ENCODE data around the gene NISCH. TPM values are rescaled to one million over a fixed set of nuclear protein-coding genes. Genes with fewer than 3 reads are reported as not detected.

NISCH gene
- total and polyA plus RNA-seq, 2 donors (not counting 3 experiments of a cell fraction or from before 2014, with no cell fraction given), result 156 to 178 TPM

DNA sequence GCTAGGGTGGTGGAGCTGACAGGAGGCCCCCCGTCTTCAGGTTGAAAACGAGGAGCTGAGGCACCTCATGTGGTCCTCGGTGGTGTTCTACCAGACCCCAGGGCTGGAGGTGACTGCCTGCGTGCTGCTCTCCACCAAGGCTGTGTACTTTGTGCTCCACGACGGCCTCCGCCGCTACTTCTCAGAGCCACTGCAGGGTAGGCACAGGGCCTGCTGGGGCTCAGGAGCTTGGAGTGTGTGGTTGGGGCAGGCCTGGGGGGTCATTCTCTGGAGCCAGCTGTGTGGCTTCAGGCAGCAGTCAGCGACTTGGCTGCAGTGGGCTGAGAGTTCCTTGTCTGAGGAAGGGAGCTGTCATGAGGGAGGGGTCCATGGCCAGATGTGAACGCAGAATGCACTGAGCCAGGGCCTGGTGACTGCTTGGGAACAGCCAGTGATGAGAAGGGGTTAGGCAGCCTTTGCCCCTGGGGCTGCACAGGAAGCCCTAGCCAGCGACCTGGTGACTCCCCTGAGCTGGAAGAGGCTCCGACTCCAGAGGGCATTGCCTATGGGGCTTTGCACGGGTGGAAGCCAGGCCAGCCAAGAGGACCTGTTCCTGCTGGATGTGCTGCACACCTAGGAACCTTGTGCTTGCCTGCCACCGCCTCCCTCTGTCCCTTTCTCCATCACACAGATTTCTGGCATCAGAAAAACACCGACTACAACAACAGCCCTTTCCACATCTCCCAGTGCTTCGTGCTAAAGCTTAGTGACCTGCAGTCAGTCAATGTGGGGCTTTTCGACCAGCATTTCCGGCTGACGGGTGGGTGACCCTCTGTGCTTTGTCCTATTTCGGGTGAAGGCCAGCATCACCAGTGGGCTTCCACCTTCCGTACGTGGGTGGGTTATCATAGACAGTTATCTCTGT, 34.9 kb downstream of the NISCH start:
- Histone ChIP-seq H3K27ac (ENCODE audit: insufficient read depth, low read depth, low read length) (peak overlapping the region; percentile 60), H3K4me1 (ENCODE audit: control insufficient read depth, extremely low read depth, insufficient read depth, low read length) (peaks cover 58% of the 10 kb centered on the region), H3K4me2 (ENCODE audit: insufficient read depth, low read length) (peak overlapping the region; percentile 47), H3K36me3 (ENCODE audit: control insufficient read depth in 2 of 2, extremely low read depth in 1 of 2, insufficient read depth in 2 of 2, low read length in 2 of 2) (peaks cover 5 to 53% of the 10 kb centered on the region in 2 experiments), H3K79me2 (ENCODE audit: control insufficient read depth, insufficient read depth, low read length) (peaks cover 1% of the 10 kb centered on the region), H2AFZ (ENCODE audit: low read depth, low read length) (no peak overlapping the region), H4K20me1 (replicated peaks; ENCODE audit: control insufficient read depth, extremely low read depth, insufficient read depth, low read length) (no peaks in the 10 kb centered on the region), H3K9me1 (replicated peaks; ENCODE audit: control insufficient read depth, extremely low read depth, insufficient read depth, low read length) (no peaks in the 10 kb centered on the region), H3K27me3 (ENCODE audit: control insufficient read depth in 2 of 2, insufficient read depth in 2 of 2, low read length in 2 of 2) (no peaks in the 10 kb centered on the region), H3K9ac (replicated peaks; ENCODE audit: extremely low read depth, insufficient read depth, low read length) (no peak overlapping the region), H3K4me3 (replicated peaks in 1 of 3; ENCODE audit: insufficient read depth in 1 of 3, low read depth in 1 of 3, low read length in 3 of 3) (no peak overlapping the region), H3K9me3 (replicated peaks; ENCODE audit: control insufficient read depth, insufficient read depth, low read length) (no peaks in the 10 kb centered on the region)
- no peak for TF ChIP-seq FOS (IDR thresholded peaks at IDR 0.05; ENCODE audit: borderline replicate concordance, insufficient read depth, low read length)
- no peak for TF ChIP-seq GATA2 (IDR thresholded peaks at IDR 0.05; ENCODE audit: insufficient read depth, insufficient read length, low read depth, low read length)
- no peak for TF ChIP-seq POLR2A (IDR thresholded peaks at IDR 0.05; ENCODE audit: low read depth, low read length)
- no peak for TF ChIP-seq CTCF (IDR thresholded peaks at IDR 0.05; ENCODE audit: extremely low read depth in 1 of 2, insufficient read depth in 1 of 2, low read depth in 1 of 2, low read length in 2 of 2)
- TF ChIP-seq, protein P1, sequence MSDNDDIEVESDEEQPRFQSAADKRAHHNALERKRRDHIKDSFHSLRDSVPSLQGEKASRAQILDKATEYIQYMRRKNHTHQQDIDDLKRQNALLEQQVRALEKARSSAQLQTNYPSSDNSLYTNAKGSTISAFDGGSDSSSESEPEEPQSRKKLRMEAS (IDR thresholded peaks at IDR 0.05; ENCODE audit: insufficient read depth, insufficient read length), result no peak
- no peak for TF ChIP-seq JUN (IDR thresholded peaks at IDR 0.05; ENCODE audit: borderline replicate concordance, insufficient read depth, insufficient read length, low read depth)
- no peak for TF ChIP-seq POLR2AphosphoS5 (IDR thresholded peaks at IDR 0.05; ENCODE audit: insufficient read depth, low read depth, low read length)
- TF ChIP-seq EZH2 (IDR thresholded peaks at IDR 0.05; ENCODE audit: borderline replicate concordance, low read depth, low read length, severe bottlenecking), result no peak
- no peak for TF ChIP-seq MYC (IDR thresholded peaks at IDR 0.05; ENCODE audit: low read depth, low read length)
- intact Hi-C loops (cut with micrococcal nuclease) (no loop called here), dilution Hi-C loops (cut with MboI; ENCODE audit: extremely low pct_ligation_motif_present, low sequenced_read_pairs) (no loop called here)
- no peak for DNase-seq (ENCODE audit: low read depth, low spot score)
- peak; percentile 35 for FAIRE-seq
- CTCF ChIA-PET, result interaction anchor here (0.8 to 4.9 kb wide), 8 partner anchors 8 to 62 kb away, joined by 3 to 29 read pairs (median 5); partner anchors contain the start of gene UQCC5
- BruUV-seq (replicated peaks), result no TSS peak
- POLR2A ChIA-PET, result interaction anchor here (1.0 to 1.4 kb wide), 3 partner anchors 42 to 46 kb away, joined by 3 to 7 read pairs (median 3); partner anchors contain the start of gene UQCC5

Data from endothelial cell of umbilical vein (primary cell).